Astrocyte of the spinal cord (primary cell): ENCODE data around the gene KRIT1.

ENCODE experiments used
- DNase-seq: peaks from one replicate; pipeline ENCODE4 v3.0.0; 2011; ENCODE audit warnings: low read depth, low spot score
- H3K4me3 ChIP-seq: 2 replicates; pipeline ENCODE4 v1.5.1; 2011; ENCODE audit warnings: low read depth, mild to moderate bottlenecking, low read length, moderate library complexity
- CTCF ChIP-seq: IDR thresholded peaks from 2 replicates; pipeline ENCODE4 v1.5.1; 2012; ENCODE audit warnings: low read depth, mild to moderate bottlenecking, low read length, inconsistent platforms
- in situ Hi-C: cut with HindIII; loops from 2 replicates; pipeline ENCODE4 v1.10.0; 2017; ENCODE audit warnings: low sequenced_read_pairs

KRIT1 gene

GRCh38 chr7:92282221-92282814, 36.6 kb upstream of the KRIT1 start:
- no peak for DNase-seq
- in situ Hi-C loops: no loop called here
- H3K4me3 ChIP-seq: no peak overlapping the region
- no peak for TF ChIP-seq CTCF

- no peak overlapping the region for H3K4me3 ChIP-seq
- TF ChIP-seq CTCF: no peak
- in situ Hi-C loops: no loop called here
- DNase-seq: no peak
These were observed 35.3 kb upstream of the KRIT1 start for GRCh38 chr7:92281031-92281430.

DNA sequence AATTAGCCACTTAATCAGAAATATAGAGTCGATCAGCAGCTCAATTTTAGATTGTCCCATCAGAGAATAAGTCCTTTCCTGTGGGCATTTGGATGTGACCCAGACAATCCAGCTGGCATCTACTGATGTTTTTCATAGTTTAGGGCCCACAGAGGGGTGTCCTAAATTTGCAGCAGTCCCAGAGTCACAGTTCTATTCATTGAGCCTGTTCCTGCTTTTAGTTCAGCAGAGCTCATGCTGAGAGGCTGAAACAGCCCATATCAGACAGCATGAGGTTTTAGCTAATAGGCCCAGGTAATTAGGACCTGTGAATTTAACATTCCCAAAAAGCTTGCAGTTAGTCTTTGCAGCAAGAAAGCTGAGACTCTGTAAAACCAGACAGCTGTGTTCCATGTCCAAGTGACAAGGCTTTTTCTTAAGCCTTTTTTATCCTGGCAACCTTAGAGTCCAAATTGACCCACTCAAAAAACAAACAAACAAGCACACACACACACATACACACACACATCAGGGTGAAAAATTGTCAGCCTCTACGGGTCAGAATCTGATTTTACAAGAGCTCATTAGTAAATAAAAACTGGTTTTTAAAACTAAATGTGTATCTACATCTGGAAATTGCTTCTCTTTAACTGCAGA, 33.8 kb upstream of the KRIT1 start:
- TF ChIP-seq CTCF: no peak
- in situ Hi-C loops: no loop called here
- no peak for DNase-seq
- no peak overlapping the region for H3K4me3 ChIP-seq

GRCh38 chr7:92276460-92276864, 30.7 kb upstream of the KRIT1 start:
- no peak for DNase-seq
- no peak for TF ChIP-seq CTCF
- in situ Hi-C loops: no loop called here
- H3K4me3 ChIP-seq: no peak overlapping the region

GRCh38 chr7:92275327-92275726, 29.6 kb upstream of the KRIT1 start:
- in situ Hi-C loops: no loop called here
- no peak for TF ChIP-seq CTCF

DNA sequence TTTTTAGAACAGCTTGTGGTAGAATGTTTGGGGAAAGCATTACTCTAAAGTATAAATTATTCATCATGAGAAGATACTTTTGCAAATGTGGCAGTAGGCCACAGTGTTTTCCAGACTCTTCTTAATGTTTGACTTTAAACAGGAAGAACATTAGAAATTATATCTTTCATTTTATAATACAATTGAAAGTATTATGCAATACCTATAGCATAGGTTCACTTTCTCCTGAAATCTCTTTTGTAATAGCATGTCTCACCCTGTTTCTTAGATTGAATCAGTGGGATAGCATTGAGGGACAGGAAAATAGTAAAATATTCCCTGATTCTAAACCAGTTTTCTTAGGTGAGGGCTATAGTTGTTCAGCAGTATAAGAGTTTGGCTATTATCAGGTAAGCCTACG, 23.2 kb upstream of the KRIT1 start:
- in situ Hi-C loops: no loop called here
- H3K4me3 ChIP-seq: no peak overlapping the region
- no peak for TF ChIP-seq CTCF
- DNase-seq: no peak

More at GRCh38 chr7:92275327-92275726, 29.6 kb upstream of the KRIT1 start:
- no peak overlapping the region for H3K4me3 ChIP-seq
- no peak for DNase-seq
